Common myeloid progenitor, CD34-positive (primary cell): ENCODE results near the gene BRCA1.

ENCODE experiments used
- CTCF ChIA-PET: fragments of 350-600 bp; sonication (Branson Sonifier 250); formaldehyde crosslinking; loops from one replicate; lab custom pipeline; 2021; ENCODE audit warnings: antibody characterized with exemption; lab: Charles Lee
- POLR2A ChIA-PET: fragments of 350-600 bp; sonication (Branson Sonifier 250); formaldehyde crosslinking; loops from one replicate; lab custom pipeline; 2021; ENCODE audit warnings: antibody characterized with exemption; lab: Charles Lee
- DNase-seq, 3 donors: peaks; one replicate each; pipeline versions ENCODE4 v3.0.0 to v3.0.0-alpha.2; 2013
- H3K27ac ChIP-seq, 2 experiments: 1 replicate in 1 of 2; 2 replicates in 1 of 2; pipeline ENCODE4 v1.7.0; 2013; ENCODE audit warnings: inconsistent platforms in 2 of 2, low read length in 2 of 2, mild to moderate bottlenecking in 2 of 2, low read depth in 1 of 2, moderate library complexity in 1 of 2; ENCODE audit not compliant: severe bottlenecking in 2 of 2, insufficient read depth in 1 of 2, poor library complexity in 1 of 2
- H3K27me3 ChIP-seq, 5 experiments: replicated peaks in 2 of 5; 1 replicate in 3 of 5; 2 replicates in 2 of 5; pipeline versions ENCODE4 v1.6.1 to v1.7.0; 2013; ENCODE audit warnings: low read length in 4 of 5, mild to moderate bottlenecking in 2 of 5, moderate library complexity in 2 of 5, inconsistent platforms in 1 of 5; ENCODE audit not compliant: insufficient read depth in 5 of 5, control insufficient read depth in 4 of 5
- H3K36me3 ChIP-seq, 4 experiments: 1 replicate in 2 of 4; 2 replicates in 2 of 4; pipeline versions ENCODE4 v1.6.1 to v1.7.0; 2013; ENCODE audit warnings: low read length in 3 of 4, control low read depth in 1 of 4, mild to moderate bottlenecking in 1 of 4; ENCODE audit not compliant: control insufficient read depth in 4 of 4, insufficient read depth in 4 of 4
- H3K4me1 ChIP-seq, 4 experiments: 1 replicate in 3 of 4; 2 replicates in 1 of 4; pipeline versions ENCODE4 v1.6.1 to v1.7.1; 2013; ENCODE audit warnings: low read length in 3 of 4, mild to moderate bottlenecking in 3 of 4, control low read depth in 1 of 4, inconsistent platforms in 1 of 4, moderate library complexity in 1 of 4; ENCODE audit not compliant: control insufficient read depth in 4 of 4, insufficient read depth in 4 of 4; ENCODE audit errors: control extremely low read depth in 1 of 4
- H3K4me3 ChIP-seq, 7 experiments: 1 replicate in 4 of 7; 2 replicates in 3 of 7; pipeline versions ENCODE4 v1.5.1 to v1.7.0; 2013; ENCODE audit warnings: mild to moderate bottlenecking in 7 of 7, low read length in 6 of 7, moderate library complexity in 6 of 7, inconsistent platforms in 2 of 7, low read depth in 2 of 7, control low read depth in 1 of 7; ENCODE audit not compliant: insufficient read depth in 4 of 7, control insufficient read depth in 1 of 7; ENCODE audit errors: extremely low read depth in 1 of 7
- H3K9me3 ChIP-seq, 5 experiments: 1 replicate in 4 of 5; 2 replicates in 1 of 5; pipeline versions ENCODE4 v1.6.1 to v1.7.1; 2013; ENCODE audit warnings: low read length in 4 of 5, mild to moderate bottlenecking in 2 of 5, inconsistent platforms in 1 of 5, low read depth in 1 of 5, moderate library complexity in 1 of 5; ENCODE audit not compliant: control insufficient read depth in 4 of 5, insufficient read depth in 2 of 5; ENCODE audit errors: control extremely low read depth in 1 of 5
- WGBS: methylation state at CpG from one replicate; pipeline ENCODE4 v1.1.5; 2013; ENCODE audit not compliant: insufficient coverage; 5-methylcytosine and 5-hydroxymethylcytosine counted together

The BRCA1 gene

GRCh38 chr17:43020030-43020621 is 105.0 kb downstream of the BRCA1 start:
- peaks cover 5 to 56% (median 48%) of the 10 kb centered on the region in 4 experiments for H3K4me1 ChIP-seq
- H3K36me3 ChIP-seq: peaks cover 0 to 23% (median 14%) of the 10 kb centered on the region in 4 experiments
- ChIA-PET POLR2A (interaction anchor here (1.1 kb wide), 1 partner anchor 296 kb away, joined by 3 read pairs; no protein-coding TSS in a partner anchor), CTCF (interaction anchor here (1.1 kb wide), 1 partner anchor 177 kb away, joined by 3 read pairs; no protein-coding TSS in a partner anchor)
- no peak for DNase-seq
- 68% methylated on average over 2 of the region's 6 CpGs for WGBS
- H3K4me3 ChIP-seq: peak overlapping the region in 4 of 7 experiments; percentile 1 to 48 (median 22)
- no peak overlapping the region for H3K27ac ChIP-seq
- H3K27me3 ChIP-seq: no peaks in the 10 kb centered on the region
- no peaks in the 10 kb centered on the region for H3K9me3 ChIP-seq

DNA sequence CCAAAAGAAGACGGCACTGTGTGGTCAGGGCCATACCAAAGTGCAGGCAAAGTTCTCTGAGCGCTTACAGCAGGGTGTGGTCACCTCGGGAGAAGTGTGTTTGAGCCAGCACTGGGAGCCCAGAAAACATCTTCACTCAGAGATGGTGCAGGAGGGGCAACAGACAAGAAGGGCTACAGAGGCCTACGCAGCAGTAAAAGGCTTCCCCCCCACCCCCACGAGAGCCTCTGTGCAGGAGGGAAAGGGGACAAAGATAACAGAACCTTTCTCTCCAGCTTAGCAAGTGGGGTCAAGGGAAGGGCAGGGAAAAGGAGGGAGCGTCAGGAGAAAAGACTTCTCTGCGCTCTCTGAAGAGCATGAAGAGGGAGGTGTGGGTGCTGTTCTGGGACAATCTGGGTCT is 105.7 kb downstream of the BRCA1 start:
- CTCF ChIA-PET: interaction anchor here (0.9 to 1.5 kb wide), 2 partner anchors 12 to 18 kb away, joined by 3 to 5 read pairs; no protein-coding TSS in a partner anchor
- no peak overlapping the region for H3K4me3 ChIP-seq
- 69% methylated on average over 3 of the region's 7 CpGs for WGBS
- peaks cover 2 to 30% (median 20%) of the 10 kb centered on the region in 4 experiments for H3K36me3 ChIP-seq
- no peak for DNase-seq
- no peaks in the 10 kb centered on the region for H3K9me3 ChIP-seq
- H3K27me3 ChIP-seq: no peaks in the 10 kb centered on the region
- peaks cover 5 to 51% (median 48%) of the 10 kb centered on the region in 4 experiments for H3K4me1 ChIP-seq
- H3K27ac ChIP-seq: no peak overlapping the region
- POLR2A ChIA-PET: interaction anchor here (0.6 to 0.9 kb wide), 2 partner anchors 55 to 120 kb away, joined by 3 to 11 read pairs; partner anchors contain the start of gene AARSD1

DNA sequence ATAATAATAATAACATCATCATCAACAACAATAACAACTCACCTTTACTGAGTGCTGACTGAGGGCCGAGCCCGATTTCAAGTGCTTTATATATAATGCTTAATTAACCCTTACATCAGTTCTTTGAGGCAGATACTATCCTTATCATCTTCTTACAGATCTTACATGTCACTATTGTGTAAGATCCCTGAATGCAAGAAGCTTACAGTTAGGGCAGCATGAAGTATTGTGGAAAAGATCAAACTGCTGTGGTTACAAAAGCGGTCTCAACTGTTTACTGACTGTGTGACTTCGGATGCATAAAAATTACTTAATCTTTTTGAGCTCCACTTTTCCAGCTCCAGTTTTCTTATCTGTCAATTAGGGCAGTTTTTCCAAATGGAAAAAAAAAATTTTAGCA is 106.2 kb downstream of the BRCA1 start:
- peak overlapping the region in 1 of 2 experiments; percentile 44 for H3K27ac ChIP-seq
- no CpG with 5 or more reads among the region's 4 CpGs for WGBS
- H3K4me1 ChIP-seq: peaks cover 5 to 49% (median 47%) of the 10 kb centered on the region in 4 experiments
- no peak overlapping the region for H3K4me3 ChIP-seq
- peaks cover 2 to 35% (median 23%) of the 10 kb centered on the region in 4 experiments for H3K36me3 ChIP-seq
- H3K27me3 ChIP-seq: no peaks in the 10 kb centered on the region
- ChIA-PET CTCF (interaction anchor here (0.9 to 1.5 kb wide), 3 partner anchors 12 to 196 kb away, joined by 3 to 5 read pairs (median 3); no protein-coding TSS in a partner anchor), POLR2A (interaction anchor here (0.6 to 1.2 kb wide), 4 partner anchors 13 to 296 kb away, joined by 3 to 11 read pairs (median 4); partner anchors contain the start of genes AARSD1 and IFI35)
- no peaks in the 10 kb centered on the region for H3K9me3 ChIP-seq
- DNase-seq: peak in 2 of 3 donors; percentile 62 to 69

GRCh38 chr17:43018008-43018853 is 106.9 kb downstream of the BRCA1 start:
- H3K36me3 ChIP-seq: peaks cover 2 to 42% (median 28%) of the 10 kb centered on the region in 4 experiments
- WGBS: 76% methylated on average over 15 of the region's 19 CpGs
- CTCF ChIA-PET: interaction anchor here (1.1 to 1.5 kb wide), 2 partner anchors 17 to 195 kb away, joined by 3 to 5 read pairs; no protein-coding TSS in a partner anchor
- DNase-seq: peak; percentile 43 to 87 (median 81)
- no peaks in the 10 kb centered on the region for H3K9me3 ChIP-seq
- H3K27ac ChIP-seq: peak overlapping the region in 1 of 2 experiments; percentile 44
- no peaks in the 10 kb centered on the region for H3K27me3 ChIP-seq
- POLR2A ChIA-PET: interaction anchor here (1.1 to 1.2 kb wide), 2 partner anchors 12 to 297 kb away, joined by 3 to 4 read pairs; partner anchors contain the start of gene IFI35
- peaks cover 5 to 53% (median 44%) of the 10 kb centered on the region in 4 experiments for H3K4me1 ChIP-seq
- H3K4me3 ChIP-seq: no peak overlapping the region

- H3K4me3 ChIP-seq: no peak overlapping the region
- no peak for DNase-seq
- peaks cover 2 to 49% (median 34%) of the 10 kb centered on the region in 4 experiments for H3K36me3 ChIP-seq
- ChIA-PET CTCF (no interaction called here), POLR2A (no interaction called here)
- no peak overlapping the region for H3K27ac ChIP-seq
- no peaks in the 10 kb centered on the region for H3K9me3 ChIP-seq
- peaks cover 5 to 48% (median 33%) of the 10 kb centered on the region in 4 experiments for H3K4me1 ChIP-seq
- WGBS: 95% methylated on average over 7 of the region's 7 CpGs
- H3K27me3 ChIP-seq: no peaks in the 10 kb centered on the region
Observed at GRCh38 chr17:43016216-43016615, 108.9 kb downstream of the BRCA1 start.

GRCh38 chr17:43015579-43015978 is 109.6 kb downstream of the BRCA1 start:
- peaks cover 2 to 49% (median 36%) of the 10 kb centered on the region in 4 experiments for H3K36me3 ChIP-seq
- CTCF ChIA-PET: interaction anchor here (1.9 kb wide), 1 partner anchor 9 kb away, joined by 5 read pairs; the partner anchor contains the start of gene IFI35
- POLR2A ChIA-PET: interaction anchor here (0.6 kb wide), 1 partner anchor 111 kb away, joined by 3 read pairs; no protein-coding TSS in a partner anchor
- no peak for DNase-seq
- H3K4me3 ChIP-seq: no peak overlapping the region
- no peak overlapping the region for H3K27ac ChIP-seq
- no peaks in the 10 kb centered on the region for H3K27me3 ChIP-seq
- 92% methylated on average over 5 of the region's 9 CpGs for WGBS
- no peaks in the 10 kb centered on the region for H3K9me3 ChIP-seq
- H3K4me1 ChIP-seq: peaks cover 5 to 42% (median 29%) of the 10 kb centered on the region in 4 experiments
